Sigmoid colon (tissue), 4 donors: Measurements from ENCODE around the gene RALY.

ENCODE experiments used
- POLR2AphosphoS5 ChIP-seq, 4 donors: sonication (generic); formaldehyde crosslinking; IDR thresholded peaks; one replicate each; pipeline ENCODE4 v1.6.1; 2017; ENCODE audit warnings: antibody characterized with exemption in 4 of 4
- TF ChIP-seq, protein P1 (sequence below), 4 experiments: fragments of 450-650 bp in 3 of 4; fragments of 200-600 bp in 1 of 4; IDR thresholded peaks; one replicate each; pipeline ENCODE4 v1.5.1; 2016 to 2019; ENCODE audit warnings: antibody characterized with exemption in 4 of 4, mild to moderate bottlenecking in 3 of 4, moderate library complexity in 2 of 4

DNA sequence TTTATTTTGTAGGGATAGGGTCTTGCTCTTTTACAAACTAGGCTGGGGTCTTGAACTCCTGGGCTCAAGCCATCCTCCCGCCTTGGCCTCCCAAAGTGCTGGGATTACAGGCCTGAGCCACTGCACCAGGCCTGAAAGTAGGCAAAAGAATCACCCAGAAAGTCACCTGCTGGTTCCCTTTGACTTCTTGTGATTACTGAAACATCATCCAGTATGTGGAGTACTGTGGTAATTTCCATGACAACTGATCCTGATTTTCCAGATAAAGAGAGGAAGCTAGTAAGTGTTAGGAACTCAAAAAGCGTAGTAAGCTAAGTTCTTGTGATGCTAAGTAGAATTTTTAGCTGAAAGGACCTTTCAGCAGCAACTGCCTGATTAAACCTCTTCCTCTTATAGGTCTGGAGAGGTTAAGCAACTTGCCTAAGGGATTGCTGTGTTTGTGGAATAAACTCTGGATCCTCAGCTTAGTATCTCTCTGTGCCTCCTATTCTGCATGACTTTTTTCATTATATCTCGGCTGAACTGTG lies 16.8 kb downstream of the RALY start:
- no peak for TF ChIP-seq POLR2AphosphoS5 (IDR thresholded peaks at IDR 0.05)
- TF ChIP-seq, protein P1, sequence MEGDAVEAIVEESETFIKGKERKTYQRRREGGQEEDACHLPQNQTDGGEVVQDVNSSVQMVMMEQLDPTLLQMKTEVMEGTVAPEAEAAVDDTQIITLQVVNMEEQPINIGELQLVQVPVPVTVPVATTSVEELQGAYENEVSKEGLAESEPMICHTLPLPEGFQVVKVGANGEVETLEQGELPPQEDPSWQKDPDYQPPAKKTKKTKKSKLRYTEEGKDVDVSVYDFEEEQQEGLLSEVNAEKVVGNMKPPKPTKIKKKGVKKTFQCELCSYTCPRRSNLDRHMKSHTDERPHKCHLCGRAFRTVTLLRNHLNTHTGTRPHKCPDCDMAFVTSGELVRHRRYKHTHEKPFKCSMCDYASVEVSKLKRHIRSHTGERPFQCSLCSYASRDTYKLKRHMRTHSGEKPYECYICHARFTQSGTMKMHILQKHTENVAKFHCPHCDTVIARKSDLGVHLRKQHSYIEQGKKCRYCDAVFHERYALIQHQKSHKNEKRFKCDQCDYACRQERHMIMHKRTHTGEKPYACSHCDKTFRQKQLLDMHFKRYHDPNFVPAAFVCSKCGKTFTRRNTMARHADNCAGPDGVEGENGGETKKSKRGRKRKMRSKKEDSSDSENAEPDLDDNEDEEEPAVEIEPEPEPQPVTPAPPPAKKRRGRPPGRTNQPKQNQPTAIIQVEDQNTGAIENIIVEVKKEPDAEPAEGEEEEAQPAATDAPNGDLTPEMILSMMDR (IDR thresholded peaks at IDR 0.05) = no peak
